HCT116 (cell line): ENCODE measurements around the gene LCN10. TPM values are rescaled to one million over a fixed set of nuclear protein-coding genes. Genes with fewer than 3 reads are reported as not detected.
"Not testable (repeated sequence)": the region's sequence is repeated elsewhere in the genome, so short reads cannot be mapped to it uniquely, and the experiment has no call there.

ENCODE experiments used
- ATAC-seq: fragments of 200-7000 bp; cut with Tn5 transposase; 2 replicates; pipeline ENCODE4 v1.9.1; 2020; ENCODE audit warnings: mild to moderate bottlenecking, moderate library complexity
- BruUV-seq: library from RNA; stranded (reverse); fragments of 400-500 nt; replicated peaks from 2 replicates; lab custom pipeline; 2021; lab: Mats Ljungman, UMichigan
- CTCF ChIA-PET: fragments of 300-600 bp; sonication (Branson Sonifier 250); formaldehyde crosslinking; loops from one replicate; lab custom pipeline; 2021; ENCODE audit warnings: antibody characterized with exemption; lab: Charles Lee
- POLR2A ChIA-PET: fragments of 300-600, 350-600 bp; sonication (Branson Sonifier 250); formaldehyde crosslinking; loops from one replicate; lab custom pipeline; 2021; ENCODE audit warnings: antibody characterized with exemption; lab: Charles Lee
- RAD21 ChIA-PET, 2 experiments: fragments of 300-600 bp; sonication (Branson Sonifier 250); formaldehyde crosslinking; loops; one replicate each; lab custom pipeline; 2023; ENCODE audit warnings: low total read pairs in 2 of 2; ENCODE audit not compliant: uncharacterized antibody in 2 of 2, unreplicated experiment in 2 of 2, low non-redundant PET in 1 of 2; lab: Charles Lee
- DNase-seq: peaks from one replicate; pipeline ENCODE4 v3.0.0-alpha.2; 2010; ENCODE audit warnings: low read depth, low spot score
- H2AFZ ChIP-seq: fragments of 200-600 bp; shearing (Covaris generic), sonication (generic); 2 replicates; pipeline ENCODE4 v1.6.1; 2017; ENCODE audit warnings: low read depth, mixed run types, mixed read lengths, antibody characterized with exemption, low read length; ENCODE audit not compliant: poor library complexity, severe bottlenecking
- H3K27ac ChIP-seq: 2 replicates; pipeline ENCODE4 v1.5.1; 2012; ENCODE audit warnings: low read depth, low read length
- H3K27me3 ChIP-seq: fragments of 200-600 bp; sonication (generic); 2 replicates; pipeline ENCODE4 v1.6.1; 2016; ENCODE audit warnings: mixed run types, low read length, mixed read lengths; ENCODE audit not compliant: insufficient read depth
- H3K36me3 ChIP-seq, 2 experiments: fragments of 200-500 bp in 1 of 2; fragments of 200-600 bp in 1 of 2; sonication (Bioruptor generic) in 1 of 2; sonication (generic) in 1 of 2; 2 replicates each; pipeline versions ENCODE4 v1.5.1 to v1.6.1; 2014 to 2016; ENCODE audit warnings: low read length in 2 of 2, inconsistent platforms in 1 of 2, mixed read lengths in 1 of 2, mixed run types in 1 of 2; ENCODE audit not compliant: insufficient read depth in 2 of 2, control insufficient read depth in 1 of 2
- H3K4me1 ChIP-seq, 2 experiments: fragments of 200-600 bp in 1 of 2; sonication (generic) in 1 of 2; 2 replicates each; pipeline versions ENCODE4 v1.5.1 to v1.6.1; 2012 to 2017; ENCODE audit warnings: low read length in 2 of 2, inconsistent platforms in 1 of 2, mild to moderate bottlenecking in 1 of 2, mixed read lengths in 1 of 2, mixed run types in 1 of 2, moderate library complexity in 1 of 2; ENCODE audit not compliant: insufficient read depth in 2 of 2, control insufficient read depth in 1 of 2
- H3K4me2 ChIP-seq: fragments of 200-600 bp; sonication (generic); 2 replicates; pipeline ENCODE4 v1.6.1; 2017; ENCODE audit warnings: mixed run types, low read length, mixed read lengths
- H3K4me3 ChIP-seq, 2 experiments: fragments of 200-600 bp in 1 of 2; sonication (generic) in 1 of 2; replicated peaks in 1 of 2; 2 replicates each; pipeline ENCODE4 v1.5.1; 2011 to 2016; ENCODE audit warnings: low read length in 2 of 2, control low read depth in 1 of 2, low read depth in 1 of 2, mild to moderate bottlenecking in 1 of 2, mixed read lengths in 1 of 2, mixed run types in 1 of 2
- H3K79me2 ChIP-seq: fragments of 200-600 bp; sonication (generic); 2 replicates; pipeline ENCODE4 v1.6.1; 2017; ENCODE audit warnings: mild to moderate bottlenecking, mixed run types, low read length, moderate library complexity, mixed read lengths; ENCODE audit not compliant: insufficient read depth
- H3K9ac ChIP-seq: fragments of 200-600 bp; sonication (generic); 2 replicates; pipeline ENCODE4 v1.6.1; 2016; ENCODE audit warnings: low read length, mixed read lengths
- H3K9me2 ChIP-seq: fragments of 200-600 bp; sonication (generic), shearing (Covaris generic); 2 replicates; pipeline ENCODE4 v1.6.1; 2017; ENCODE audit warnings: mixed run types, mild to moderate bottlenecking, moderate library complexity; ENCODE audit not compliant: insufficient read depth
- H3K9me3 ChIP-seq, 2 experiments: fragments of 200-500 bp in 1 of 2; fragments of 200-600 bp in 1 of 2; sonication (Bioruptor generic) in 1 of 2; sonication (generic) in 1 of 2; 2 replicates each; pipeline ENCODE4 v1.6.1; 2014 to 2017; ENCODE audit warnings: low read length in 2 of 2, mixed read lengths in 2 of 2, inconsistent platforms in 1 of 2, low read depth in 1 of 2, mild to moderate bottlenecking in 1 of 2, mixed run types in 1 of 2, moderate library complexity in 1 of 2; ENCODE audit not compliant: control insufficient read depth in 1 of 2, insufficient read depth in 1 of 2
- H4K20me1 ChIP-seq: fragments of 200-600 bp; sonication (generic), shearing (Covaris generic); 2 replicates; pipeline ENCODE4 v1.6.1; 2017; ENCODE audit warnings: mixed run types, mild to moderate bottlenecking, moderate library complexity; ENCODE audit not compliant: insufficient read depth
- CBX3 ChIP-seq: IDR thresholded peaks from 2 replicates; pipeline ENCODE4 v1.6.1; 2012; ENCODE audit warnings: low read depth
- FOSL1 ChIP-seq: IDR thresholded peaks from 2 replicates; pipeline ENCODE4 v1.6.1; 2012; ENCODE audit warnings: low read depth
- SP1 ChIP-seq: IDR thresholded peaks from 2 replicates; pipeline ENCODE4 v1.6.1; 2012; ENCODE audit warnings: low read depth
- TCF7L2 ChIP-seq: IDR thresholded peaks from 2 replicates; pipeline ENCODE4 v1.7.0; 2011; ENCODE audit warnings: borderline replicate concordance, inconsistent platforms; ENCODE audit not compliant: insufficient read depth, insufficient read length; ENCODE audit errors: extremely low read depth
- ZFX ChIP-seq: fragments of 450-650 bp; IDR thresholded peaks from 2 replicates; pipeline ENCODE4 v1.6.1; 2017
- intact Hi-C: fragments of 100-400 bp; cut with micrococcal nuclease; formaldehyde crosslinking; loops from 2 replicates; pipeline ENCODE4 v1.10.0; 2022
- total RNA-seq: library from RNA; stranded (reverse); gene quantifications from one replicate; pipeline ENCODE4 v1.2.1, GENCODE V29; 2021; ENCODE audit not compliant: unreplicated experiment
- TF ChIP-seq, protein P1 (sequence below): IDR thresholded peaks from 2 replicates; pipeline ENCODE4 v1.6.1; 2011; ENCODE audit warnings: mild to moderate bottlenecking, low read length, moderate library complexity; ENCODE audit not compliant: insufficient replicate concordance; ENCODE audit errors: extremely low read depth
- TF ChIP-seq, protein P2 (sequence below): IDR thresholded peaks from 2 replicates; pipeline ENCODE4 v1.6.1; 2012; ENCODE audit warnings: low read depth
- TF ChIP-seq, protein P3 (sequence below): IDR thresholded peaks from 2 replicates; pipeline ENCODE4 v1.6.1; 2012

LCN10 gene
- total RNA-seq, 1 experiment from 2014 or later = not detected

DNA sequence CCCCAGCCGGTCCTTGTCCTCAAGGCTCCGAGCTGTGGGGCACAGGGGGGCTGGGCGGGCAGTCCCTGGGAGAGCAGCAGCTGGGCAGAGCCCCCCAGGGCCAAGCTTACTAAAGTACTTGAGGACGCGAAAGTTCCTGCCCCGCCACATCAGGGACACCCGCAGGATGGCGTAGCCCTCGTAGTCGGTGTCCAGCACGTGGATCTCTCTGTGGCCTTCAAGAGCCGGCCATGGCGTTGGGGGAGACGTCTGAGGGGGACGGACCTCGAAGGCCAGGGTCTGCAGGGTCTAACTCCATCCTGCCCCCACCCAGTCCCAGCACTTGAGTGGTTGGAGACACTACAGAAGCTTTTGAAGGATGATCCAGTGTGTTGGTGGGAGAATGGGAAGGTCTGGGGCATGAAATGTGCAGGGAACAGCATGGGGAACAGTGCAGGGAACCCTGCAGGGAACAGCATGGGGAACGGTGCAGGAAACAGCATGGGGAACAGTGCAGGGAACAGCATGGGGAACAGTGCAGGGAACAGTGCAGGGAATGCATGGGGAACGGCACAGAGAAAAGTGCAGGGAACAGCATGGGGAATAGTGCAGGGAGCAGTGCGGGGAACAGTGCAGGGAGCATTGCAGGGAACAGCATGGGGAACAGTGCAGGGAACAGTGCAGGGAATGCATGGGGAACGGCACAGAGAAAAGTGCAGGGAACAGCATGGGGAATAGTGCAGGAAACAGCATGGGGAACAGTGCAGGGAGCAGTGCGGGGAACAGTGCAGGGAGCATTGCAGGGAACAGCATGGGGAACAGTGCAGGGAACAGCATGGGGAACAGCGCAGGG lies 12.8 kb upstream of the LCN10 start:
- RAD21 ChIA-PET, H2AFZ ChIP-seq, H3K4me1 ChIP-seq, ATAC-seq, H3K79me2 ChIP-seq, H3K9me2 ChIP-seq, H3K4me3 ChIP-seq, H3K27ac ChIP-seq, H3K36me3 ChIP-seq, H4K20me1 ChIP-seq, POLR2A ChIA-PET, intact Hi-C loops, BruUV-seq, H3K27me3 ChIP-seq, H3K4me2 ChIP-seq, DNase-seq, H3K9ac ChIP-seq: not testable (repeated sequence)
- peaks cover 4 to 22% of the 10 kb centered on the region in 2 experiments; a peak in 3 of 4 replicates for H3K9me3 ChIP-seq
- peak; percentile 68; the same call in 1 of the 2 replicates for TF ChIP-seq CBX3
- CTCF ChIA-PET = interaction anchor here (1.4 kb wide), 1 partner anchor 62 kb away, joined by 4 read pairs; no protein-coding TSS in a partner anchor

DNA sequence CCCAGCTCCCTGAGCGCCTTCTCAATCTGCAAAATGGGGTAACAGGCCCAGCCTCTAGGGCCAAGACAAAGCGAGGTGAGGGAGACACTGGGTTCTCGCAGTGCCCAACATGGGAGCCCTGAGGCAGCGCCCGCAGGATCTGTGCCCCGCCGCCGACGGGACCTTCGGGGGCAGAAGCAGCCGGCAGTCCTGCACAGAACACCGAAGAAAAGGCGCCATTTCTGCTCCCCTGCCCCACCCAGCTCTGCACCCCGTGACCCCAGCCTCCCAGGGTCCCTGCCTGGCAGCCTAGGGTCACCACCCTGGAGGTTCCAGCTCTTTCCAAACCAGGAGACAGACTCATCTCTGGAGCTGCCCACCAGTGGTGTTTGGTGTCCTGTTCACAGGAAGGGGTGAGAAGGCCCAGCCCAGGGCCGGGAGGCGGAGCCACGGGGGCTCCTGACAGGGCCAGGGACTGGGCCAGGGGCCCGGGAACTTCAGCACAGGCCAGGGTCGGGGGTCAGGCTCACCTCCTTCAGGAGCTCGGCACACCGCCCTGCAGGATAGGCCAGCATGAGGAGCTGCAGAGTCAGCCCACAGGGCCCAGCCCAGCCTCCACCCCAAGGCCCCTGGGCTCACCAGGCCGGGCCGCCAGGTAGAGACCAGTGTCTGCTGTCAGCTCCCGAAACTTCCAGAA lies 12.0 kb upstream of the LCN10 start:
- ChIA-PET POLR2A (no interaction called here), RAD21 (no interaction called here), CTCF (interaction anchor here (1.4 kb wide), 1 partner anchor 61 kb away, joined by 4 read pairs; no protein-coding TSS in a partner anchor)
- Histone ChIP-seq H3K4me3 (no peak overlapping the region), H3K9me2 (no peaks in the 10 kb centered on the region), H3K79me2 (no peaks in the 10 kb centered on the region), H3K36me3 (no peaks in the 10 kb centered on the region), H3K27ac (no peak overlapping the region), H3K4me1 (no peaks in the 10 kb centered on the region), H2AFZ (no peak overlapping the region), H3K4me2 (no peak overlapping the region), H4K20me1 (no peaks in the 10 kb centered on the region), H3K9me3 (peaks cover 4 to 22% of the 10 kb centered on the region in 2 experiments; a peak in 3 of 4 replicates), H3K27me3 (no peaks in the 10 kb centered on the region), H3K9ac (no peak overlapping the region)
- no TSS peak for BruUV-seq
- no peak for ATAC-seq
- intact Hi-C loops = no loop called here
- DNase-seq = no peak
- TF ChIP-seq SP1 (no peak), ZFX (no peak), FOSL1 (no peak), TCF7L2 (no peak)
- TF ChIP-seq, protein P1, sequence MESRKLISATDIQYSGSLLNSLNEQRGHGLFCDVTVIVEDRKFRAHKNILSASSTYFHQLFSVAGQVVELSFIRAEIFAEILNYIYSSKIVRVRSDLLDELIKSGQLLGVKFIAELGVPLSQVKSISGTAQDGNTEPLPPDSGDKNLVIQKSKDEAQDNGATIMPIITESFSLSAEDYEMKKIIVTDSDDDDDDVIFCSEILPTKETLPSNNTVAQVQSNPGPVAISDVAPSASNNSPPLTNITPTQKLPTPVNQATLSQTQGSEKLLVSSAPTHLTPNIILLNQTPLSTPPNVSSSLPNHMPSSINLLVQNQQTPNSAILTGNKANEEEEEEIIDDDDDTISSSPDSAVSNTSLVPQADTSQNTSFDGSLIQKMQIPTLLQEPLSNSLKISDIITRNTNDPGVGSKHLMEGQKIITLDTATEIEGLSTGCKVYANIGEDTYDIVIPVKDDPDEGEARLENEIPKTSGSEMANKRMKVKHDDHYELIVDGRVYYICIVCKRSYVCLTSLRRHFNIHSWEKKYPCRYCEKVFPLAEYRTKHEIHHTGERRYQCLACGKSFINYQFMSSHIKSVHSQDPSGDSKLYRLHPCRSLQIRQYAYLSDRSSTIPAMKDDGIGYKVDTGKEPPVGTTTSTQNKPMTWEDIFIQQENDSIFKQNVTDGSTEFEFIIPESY = no peak
- TF ChIP-seq, protein P2, sequence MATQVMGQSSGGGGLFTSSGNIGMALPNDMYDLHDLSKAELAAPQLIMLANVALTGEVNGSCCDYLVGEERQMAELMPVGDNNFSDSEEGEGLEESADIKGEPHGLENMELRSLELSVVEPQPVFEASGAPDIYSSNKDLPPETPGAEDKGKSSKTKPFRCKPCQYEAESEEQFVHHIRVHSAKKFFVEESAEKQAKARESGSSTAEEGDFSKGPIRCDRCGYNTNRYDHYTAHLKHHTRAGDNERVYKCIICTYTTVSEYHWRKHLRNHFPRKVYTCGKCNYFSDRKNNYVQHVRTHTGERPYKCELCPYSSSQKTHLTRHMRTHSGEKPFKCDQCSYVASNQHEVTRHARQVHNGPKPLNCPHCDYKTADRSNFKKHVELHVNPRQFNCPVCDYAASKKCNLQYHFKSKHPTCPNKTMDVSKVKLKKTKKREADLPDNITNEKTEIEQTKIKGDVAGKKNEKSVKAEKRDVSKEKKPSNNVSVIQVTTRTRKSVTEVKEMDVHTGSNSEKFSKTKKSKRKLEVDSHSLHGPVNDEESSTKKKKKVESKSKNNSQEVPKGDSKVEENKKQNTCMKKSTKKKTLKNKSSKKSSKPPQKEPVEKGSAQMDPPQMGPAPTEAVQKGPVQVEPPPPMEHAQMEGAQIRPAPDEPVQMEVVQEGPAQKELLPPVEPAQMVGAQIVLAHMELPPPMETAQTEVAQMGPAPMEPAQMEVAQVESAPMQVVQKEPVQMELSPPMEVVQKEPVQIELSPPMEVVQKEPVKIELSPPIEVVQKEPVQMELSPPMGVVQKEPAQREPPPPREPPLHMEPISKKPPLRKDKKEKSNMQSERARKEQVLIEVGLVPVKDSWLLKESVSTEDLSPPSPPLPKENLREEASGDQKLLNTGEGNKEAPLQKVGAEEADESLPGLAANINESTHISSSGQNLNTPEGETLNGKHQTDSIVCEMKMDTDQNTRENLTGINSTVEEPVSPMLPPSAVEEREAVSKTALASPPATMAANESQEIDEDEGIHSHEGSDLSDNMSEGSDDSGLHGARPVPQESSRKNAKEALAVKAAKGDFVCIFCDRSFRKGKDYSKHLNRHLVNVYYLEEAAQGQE = no peak
- TF ChIP-seq, protein P3, sequence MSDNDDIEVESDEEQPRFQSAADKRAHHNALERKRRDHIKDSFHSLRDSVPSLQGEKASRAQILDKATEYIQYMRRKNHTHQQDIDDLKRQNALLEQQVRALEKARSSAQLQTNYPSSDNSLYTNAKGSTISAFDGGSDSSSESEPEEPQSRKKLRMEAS = no peak
